HCEC 1CT (cell line): ENCODE results near the gene TBATA.
"Not testable (repeated sequence)": the region's sequence is repeated elsewhere in the genome, so short reads cannot be mapped to it uniquely, and the experiment has no call there.

ENCODE experiments used
- DNase-seq: peaks from one replicate; pipeline ENCODE4 v3.0.0-alpha.2; 2017

Gene TBATA

DNA sequence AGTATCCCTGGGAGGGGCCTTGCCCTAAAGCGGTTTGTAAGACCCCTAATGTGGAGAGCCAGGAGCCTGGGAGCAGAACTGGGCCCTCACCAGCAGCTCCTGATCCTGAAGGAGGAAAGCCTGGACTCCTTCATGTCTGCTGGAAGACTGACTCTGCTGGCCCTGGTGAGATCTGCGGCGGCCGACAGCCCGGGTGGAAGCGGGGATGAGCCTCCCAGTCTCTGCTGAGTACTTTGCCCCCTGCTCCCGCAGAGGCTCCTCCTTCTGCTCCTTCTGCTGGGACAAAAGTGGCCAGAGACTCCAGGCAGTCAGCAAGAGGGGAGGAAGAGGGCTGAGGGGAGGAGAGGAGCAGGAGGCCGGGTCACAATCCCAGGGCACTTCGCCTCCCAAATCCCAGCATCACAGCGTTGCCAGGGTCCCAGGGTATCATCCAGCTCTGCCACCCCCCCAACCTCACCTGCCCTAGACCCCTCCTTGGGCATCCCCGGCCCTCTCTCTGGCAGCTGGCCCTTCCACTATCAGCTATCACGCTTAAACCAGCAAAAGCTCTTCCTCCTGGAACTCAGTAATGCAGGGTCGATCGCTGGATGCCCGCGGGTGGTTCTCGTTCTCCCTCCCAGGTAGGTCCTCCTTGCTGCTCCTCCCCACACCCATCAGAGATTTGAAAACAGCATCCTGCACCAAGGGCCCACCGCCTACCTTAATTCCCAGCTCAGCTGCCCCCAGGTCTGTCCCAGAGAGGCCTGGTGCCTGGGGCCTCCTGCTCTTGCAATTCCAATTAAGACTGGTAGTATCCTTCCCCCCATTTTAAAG lies 7.9 kb downstream of the TBATA start:
- no peak for DNase-seq

DNA sequence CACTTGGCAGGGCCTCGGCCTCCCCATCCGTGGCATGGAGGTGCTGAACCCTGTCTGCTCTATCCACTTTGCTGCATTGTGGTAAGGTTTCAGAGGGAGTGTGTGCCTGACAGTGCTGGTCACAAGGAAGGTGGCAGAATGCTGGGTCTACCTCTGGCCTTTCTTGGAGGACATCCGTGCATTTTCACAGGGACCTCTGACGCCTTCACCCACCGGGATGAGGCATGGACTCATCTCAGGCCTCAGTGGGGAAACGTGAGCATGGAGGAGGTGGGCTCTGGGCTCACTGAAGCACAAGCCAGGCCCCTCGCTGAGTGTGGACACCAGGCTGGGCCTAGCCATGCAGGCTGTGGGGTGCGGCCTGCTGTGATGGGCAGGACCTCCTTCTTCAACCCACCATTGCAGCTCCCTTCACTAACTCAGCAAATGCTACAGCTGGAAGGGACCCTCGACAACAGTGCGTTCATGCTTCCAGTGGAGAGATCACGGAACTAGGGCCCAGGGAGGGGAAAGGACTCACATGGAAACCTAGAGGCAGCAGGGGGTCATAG lies 8.6 kb downstream of the TBATA start:
- no peak for DNase-seq

DNA sequence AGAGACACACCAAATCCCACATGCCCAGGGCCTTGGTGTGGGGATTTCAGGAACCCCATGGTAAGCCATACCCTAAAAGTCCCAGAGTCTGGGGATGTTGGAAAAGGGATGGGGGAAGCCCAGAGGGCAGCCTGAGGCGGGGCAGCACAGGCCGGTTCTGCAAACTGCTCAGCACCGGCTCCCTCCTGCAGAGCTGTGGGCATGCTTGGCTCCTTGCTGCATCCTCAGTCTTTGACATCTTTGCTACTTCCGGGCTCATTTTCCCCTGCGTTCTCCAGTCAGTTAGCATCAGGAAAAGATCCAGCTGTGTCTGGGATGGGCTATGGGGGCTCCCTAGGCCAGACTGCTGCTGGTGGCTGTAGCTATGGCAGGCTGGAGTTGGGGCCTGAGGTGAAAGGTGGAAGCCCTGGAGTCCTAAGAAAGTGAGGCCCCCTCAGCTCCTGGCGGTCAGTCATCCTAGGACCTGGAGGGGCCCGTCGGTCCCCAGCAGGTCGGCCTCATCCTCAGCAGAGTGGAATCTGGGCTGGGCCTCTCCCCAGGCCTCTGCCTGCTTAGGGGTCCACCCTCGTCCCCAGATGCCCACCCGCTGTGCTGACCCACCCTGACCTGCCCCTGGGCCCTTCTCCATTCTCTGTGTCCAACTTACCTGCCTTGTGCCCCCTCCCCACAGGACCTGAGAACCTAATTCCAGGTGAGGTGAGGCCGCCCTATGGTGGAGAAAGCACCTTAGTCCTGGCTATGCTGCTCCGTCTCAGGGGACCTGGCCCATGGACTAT lies 9.3 kb downstream of the TBATA start:
- DNase-seq: no peak

- DNase-seq: no peak
Measured at GRCh38 chr10:70774810-70775678, 10.1 kb downstream of the TBATA start.

DNA sequence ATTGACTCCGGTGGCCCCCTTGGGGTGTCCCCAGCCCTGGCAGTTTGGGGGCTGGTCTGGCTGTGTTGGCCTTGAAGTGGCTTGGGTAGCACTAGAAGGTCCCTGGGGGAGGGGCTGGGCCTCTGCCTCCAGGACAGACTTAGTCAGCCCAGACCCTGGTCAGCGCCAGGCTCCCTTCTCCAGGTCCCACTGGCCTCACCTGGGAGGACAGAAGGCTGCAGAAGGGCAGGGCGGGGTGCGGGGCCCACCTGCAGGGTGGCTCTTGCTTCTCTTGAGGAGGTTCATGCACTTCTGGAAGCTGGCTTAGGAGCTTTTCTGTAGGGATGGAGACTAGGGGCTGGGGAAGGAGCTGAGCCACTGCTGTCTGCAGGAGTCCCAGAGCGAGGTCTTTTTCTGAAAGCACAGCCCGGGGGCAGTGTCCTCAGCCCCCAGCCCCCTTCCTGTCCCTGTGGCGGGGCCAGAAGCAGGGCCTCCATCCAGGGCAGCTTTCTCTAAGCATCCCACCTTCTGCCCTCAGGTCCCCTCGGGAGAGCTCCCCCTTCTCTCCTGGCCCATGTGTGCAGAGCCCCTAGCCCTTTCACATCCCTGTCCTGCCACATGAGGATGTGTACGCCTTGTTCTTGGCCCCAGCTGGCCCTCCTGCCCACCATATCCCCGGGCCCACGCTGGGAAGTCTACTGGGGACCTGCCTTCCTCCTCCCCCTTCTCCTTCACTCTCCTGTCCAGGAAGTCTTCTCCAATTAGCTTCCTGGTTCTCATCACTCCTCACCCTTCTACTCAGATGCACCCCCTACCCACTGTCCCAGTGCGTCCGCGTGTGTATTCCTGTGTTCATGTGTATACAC lies 11.0 kb downstream of the TBATA start:
- DNase-seq: no peak

DNA sequence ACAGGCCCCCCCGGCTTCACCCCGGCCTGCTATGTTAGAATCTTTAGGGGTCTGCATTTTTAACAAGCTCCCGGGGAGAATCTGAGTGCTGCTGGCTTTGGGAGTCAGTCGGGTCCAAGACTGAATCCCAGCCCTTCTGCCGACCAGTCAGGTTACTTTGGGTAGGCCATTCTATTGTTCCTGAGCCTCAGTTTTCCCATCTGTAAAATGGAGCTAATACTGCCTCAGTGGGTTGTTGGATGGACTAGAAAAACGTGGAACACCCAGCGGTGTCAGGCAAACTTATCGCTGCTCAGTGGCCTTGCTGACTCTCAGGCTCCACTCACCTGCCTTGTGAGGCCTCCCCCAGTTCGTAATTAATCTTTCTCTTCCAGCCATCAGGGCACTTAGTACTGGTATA lies 11.7 kb downstream of the TBATA start:
- DNase-seq: no peak

DNA sequence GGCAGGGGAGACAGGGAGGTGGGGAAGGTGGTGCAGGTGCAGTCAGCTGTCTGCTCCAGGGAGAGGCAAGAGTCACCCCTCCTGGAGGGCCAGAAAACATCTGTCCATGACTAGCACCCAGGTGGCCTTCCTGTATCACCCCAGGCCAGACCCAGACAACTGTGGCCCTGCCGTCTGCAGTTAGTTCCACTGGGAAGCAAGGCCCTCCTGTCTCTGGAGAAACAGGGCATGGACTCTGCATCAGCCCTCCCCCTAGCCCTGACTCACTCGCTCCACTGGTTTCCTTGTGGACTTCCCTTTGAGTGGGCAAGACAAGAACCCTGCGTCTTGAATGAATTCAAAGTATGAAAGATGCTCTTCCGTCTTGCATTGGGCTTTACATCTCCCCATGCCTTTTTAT lies 12.6 kb downstream of the TBATA start:
- no peak for DNase-seq

- DNase-seq: no peak
Measured at GRCh38 chr10:70771311-70772194, 13.6 kb downstream of the TBATA start.

- not testable (repeated sequence) for DNase-seq
Measured at GRCh38 chr10:70770516-70770915, 14.7 kb downstream of the TBATA start.

GRCh38 chr10:70770001-70770400 lies 15.2 kb downstream of the TBATA start:
- DNase-seq: no peak

GRCh38 chr10:70769121-70769520 lies 16.1 kb downstream of the TBATA start:
- DNase-seq: no peak

DNA sequence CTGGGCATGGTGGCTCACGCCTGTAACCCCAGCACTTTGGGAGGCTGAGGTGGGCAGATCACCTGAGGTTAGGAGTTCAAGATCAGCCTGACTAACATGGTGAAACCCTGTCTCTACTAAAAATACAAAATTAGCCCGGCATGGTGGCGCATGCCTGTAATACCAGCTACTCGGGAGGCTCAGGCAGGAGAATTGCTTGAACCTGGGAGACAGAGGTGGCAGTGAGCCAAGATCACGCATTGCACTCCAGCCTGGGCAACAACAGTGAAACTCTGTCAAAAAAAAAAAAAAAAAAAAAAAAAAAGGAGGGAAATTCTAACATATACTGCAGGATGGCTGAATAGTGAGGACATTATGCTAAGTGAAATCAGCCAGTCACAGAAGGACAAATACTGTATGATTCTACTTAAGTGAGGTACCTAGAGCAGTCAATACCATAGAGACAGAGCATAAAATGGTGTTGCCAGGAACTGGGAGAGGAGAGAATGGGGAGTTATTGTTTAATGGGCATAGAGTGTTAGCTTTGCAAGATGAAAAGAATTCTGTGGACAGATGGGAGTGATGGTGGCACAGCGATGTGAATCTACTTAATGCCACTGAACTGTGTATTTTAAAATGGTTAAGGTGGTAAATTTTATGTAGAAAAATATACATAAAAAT lies 17.0 kb downstream of the TBATA start:
- DNase-seq: not testable (repeated sequence)

DNA sequence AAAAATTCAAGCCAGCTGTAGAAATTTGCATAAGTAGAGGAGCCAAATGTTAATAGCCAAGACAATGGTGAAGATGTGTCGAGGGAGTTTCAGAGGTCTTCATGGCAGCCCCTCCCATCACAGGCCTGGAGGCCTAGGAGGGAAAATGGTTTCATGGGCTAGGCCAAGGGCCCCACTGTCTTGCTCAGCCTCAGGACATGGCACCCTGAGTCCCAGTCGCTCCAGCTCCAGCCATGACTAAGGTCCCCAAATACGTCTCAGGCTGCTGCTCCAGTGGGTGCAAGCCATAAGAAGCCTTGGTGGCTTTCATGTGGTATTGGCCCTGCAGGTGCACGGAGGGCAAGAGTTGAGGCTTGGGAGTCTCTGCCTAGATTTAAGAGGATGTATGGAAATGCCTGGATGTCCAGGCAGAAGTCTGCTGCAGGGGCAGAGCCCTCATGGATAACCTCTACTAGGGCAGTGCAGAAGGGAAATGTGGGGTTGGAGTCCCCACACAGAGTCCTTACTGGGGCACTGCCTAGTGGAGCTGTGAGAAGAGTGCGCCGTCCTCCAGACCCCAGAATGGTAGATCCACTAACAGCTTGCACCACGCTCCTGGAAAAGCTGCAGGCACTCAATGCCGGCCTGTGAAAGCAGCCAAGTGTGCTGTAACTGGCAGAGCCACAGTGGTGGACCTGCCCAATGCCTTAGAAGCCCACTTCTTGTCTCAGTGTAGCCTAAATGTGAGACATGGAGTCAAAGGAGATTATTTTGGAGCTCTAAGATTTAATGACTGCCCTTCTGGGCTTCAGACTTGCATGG lies 19.2 kb downstream of the TBATA start:
- DNase-seq: no peak

GRCh38 chr10:70763567-70763966 lies 21.6 kb downstream of the TBATA start:
- no peak for DNase-seq

DNA sequence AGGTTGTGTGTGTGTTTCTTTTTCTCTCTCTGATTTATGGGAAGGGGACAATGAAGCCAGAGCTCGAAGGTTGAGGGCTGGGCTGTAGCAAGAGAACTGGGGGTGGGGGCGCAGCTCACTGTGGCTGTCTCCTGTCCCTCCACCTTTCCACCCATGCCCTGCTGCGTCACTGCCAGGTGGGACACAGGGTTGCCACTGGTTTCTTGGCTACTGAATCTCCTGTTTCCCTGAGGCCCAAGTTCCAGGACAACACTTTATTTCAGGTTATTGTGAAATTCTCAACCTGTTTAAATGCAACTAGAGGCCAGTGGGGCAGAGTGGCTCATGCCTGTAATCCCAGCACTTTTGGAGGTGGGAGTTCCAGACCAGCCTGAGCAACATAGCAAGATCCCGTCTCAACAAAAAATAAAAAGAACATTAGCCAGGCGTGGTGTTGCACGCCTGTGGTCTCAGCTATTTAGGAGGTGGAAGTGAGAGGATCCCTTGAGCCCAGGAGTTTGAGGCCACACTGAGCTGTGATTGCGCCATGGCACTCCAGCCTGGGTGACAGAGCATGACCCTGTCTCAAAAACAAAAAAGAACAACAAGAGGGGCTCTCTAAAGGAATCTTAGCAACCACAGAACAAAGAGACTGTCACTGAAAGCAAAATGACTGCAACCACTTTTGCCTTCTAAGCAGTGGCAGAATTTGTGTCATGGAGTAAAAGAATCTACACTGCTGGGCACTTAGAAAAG lies 22.6 kb downstream of the TBATA start:
- no peak for DNase-seq

DNA sequence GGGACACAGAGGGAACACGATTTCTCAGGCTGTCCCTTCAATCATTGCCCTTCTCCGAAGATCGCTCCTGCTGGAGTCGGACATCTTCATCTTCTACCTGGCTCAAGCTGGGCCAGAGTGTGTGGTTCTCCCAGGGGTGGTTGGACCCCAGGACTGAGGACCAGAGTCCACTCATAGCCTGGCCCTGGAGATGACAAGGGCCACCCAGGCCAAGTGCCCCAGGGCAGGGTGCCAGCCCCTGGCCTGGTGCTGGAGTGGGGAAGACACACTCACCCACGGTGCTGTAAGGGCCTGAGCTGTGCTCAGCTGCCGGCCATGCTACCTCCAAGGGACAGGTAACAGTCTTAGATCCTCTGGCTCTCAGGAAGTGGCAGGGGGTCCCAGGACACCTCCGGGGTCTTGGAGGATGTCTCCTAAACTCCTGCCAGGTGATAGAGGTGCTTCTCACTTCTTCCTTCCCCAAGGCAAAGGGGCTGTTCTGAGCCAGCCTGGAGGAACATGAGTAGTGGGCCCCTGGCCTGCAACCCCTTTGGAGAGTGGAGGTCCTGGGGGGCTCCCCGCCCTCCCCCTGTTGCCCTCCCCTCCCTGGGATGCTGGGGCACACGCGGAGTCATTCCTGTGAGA lies 23.3 kb downstream of the TBATA start:
- no peak for DNase-seq

DNA sequence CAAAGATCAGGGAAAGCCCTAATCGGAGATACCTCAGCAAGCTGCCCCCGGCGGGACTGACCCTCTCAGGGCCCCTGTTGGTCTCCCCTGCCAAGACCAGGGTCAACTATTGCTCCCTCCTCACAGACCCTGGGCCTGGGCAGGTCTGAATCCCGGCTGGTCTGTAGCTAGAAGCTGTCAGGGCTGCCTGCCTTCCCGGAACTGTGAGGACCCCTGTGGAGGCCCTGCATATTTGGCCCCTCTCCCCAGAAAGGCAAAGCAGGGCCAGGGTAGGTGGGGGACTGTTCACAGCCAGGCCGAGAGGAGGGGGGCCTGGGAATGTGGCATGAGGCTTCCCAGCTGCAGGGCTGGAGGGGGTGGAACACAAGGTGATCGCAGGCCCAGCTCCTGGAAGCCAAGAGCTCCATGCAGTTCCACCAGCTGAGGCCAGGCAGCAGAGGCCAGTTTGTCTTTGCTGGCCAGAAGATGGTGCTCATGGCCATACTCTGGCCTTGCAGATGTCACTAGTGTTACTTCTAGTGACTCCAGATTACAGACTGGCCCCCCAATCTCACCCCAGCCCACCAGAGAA lies 24.1 kb downstream of the TBATA start:
- DNase-seq: no peak

GRCh38 chr10:70760271-70760787 lies 24.8 kb downstream of the TBATA start:
- DNase-seq: no peak
